ENCODE results near the gene CFAP61.
A peak's percentile ranks its signal among the peaks of the same experiment; 100 is the strongest.

The CFAP61 gene

GRCh38 chr20:20365480-20366161 is 313.3 kb downstream of the CFAP61 start:
- no peak for DNase-seq (ENCODE audit: low read depth)

GRCh38 chr20:20366551-20366875 is 314.2 kb downstream of the CFAP61 start:
- DNase-seq (ENCODE audit: low read depth), result no peak

- DNase-seq (ENCODE audit: low read depth), result no peak
Observed at GRCh38 chr20:20366876-20367574, 314.7 kb downstream of the CFAP61 start.

- DNase-seq (ENCODE audit: low read depth), result no peak
Observed at GRCh38 chr20:20367575-20368417, 315.5 kb downstream of the CFAP61 start, which contains the start of gene INSM1. Gene INSM1 (plus strand): TSS chr20:20368104. CDS start chr20:20368268, 164 bp downstream.

- DNase-seq (ENCODE audit: low read depth), result no peak
Observed at GRCh38 chr20:20368418-20369249, 316.3 kb downstream of the CFAP61 start.

GRCh38 chr20:20369250-20370093 is 317.1 kb downstream of the CFAP61 start:
- DNase-seq (ENCODE audit: low read depth), result no peak

GRCh38 chr20:20370094-20370575 is 317.8 kb downstream of the CFAP61 start:
- no peak for DNase-seq (ENCODE audit: low read depth)

GRCh38 chr20:20371083-20371482 is 318.8 kb downstream of the CFAP61 start:
- no peak for DNase-seq (ENCODE audit: low read depth)

GRCh38 chr20:20371681-20372080 is 319.3 kb downstream of the CFAP61 start:
- no peak for DNase-seq (ENCODE audit: low read depth)

GRCh38 chr20:20373091-20373571 is 320.8 kb downstream of the CFAP61 start:
- no peak for DNase-seq (ENCODE audit: low read depth)

GRCh38 chr20:20375862-20376261 is 323.5 kb downstream of the CFAP61 start:
- no peak for DNase-seq (ENCODE audit: low read depth)

- DNase-seq (ENCODE audit: low read depth), result no peak
Observed at GRCh38 chr20:20386192-20386591, 333.9 kb downstream of the CFAP61 start.

GRCh38 chr20:20390393-20390792 is 338.1 kb downstream of the CFAP61 start:
- no peak for DNase-seq (ENCODE audit: low read depth)

GRCh38 chr20:20391115-20391514 is 338.8 kb downstream of the CFAP61 start:
- DNase-seq (ENCODE audit: low read depth), result no peak

- DNase-seq (ENCODE audit: low read depth), result no peak
Observed at GRCh38 chr20:20391766-20392165, 339.4 kb downstream of the CFAP61 start.

- DNase-seq (ENCODE audit: low read depth), result peak; percentile 27
Observed at GRCh38 chr20:20393207-20394120, 341.1 kb downstream of the CFAP61 start.

GRCh38 chr20:20395087-20395486 is 342.8 kb downstream of the CFAP61 start:
- no peak for DNase-seq (ENCODE audit: low read depth)

GRCh38 chr20:20395903-20396568 is 343.7 kb downstream of the CFAP61 start:
- DNase-seq (ENCODE audit: low read depth), result no peak

- DNase-seq (ENCODE audit: low read depth), result no peak
Observed at GRCh38 chr20:20396794-20397193, 344.5 kb downstream of the CFAP61 start.

Data from non-pigmented ciliary epithelial cell (primary cell).